CD4-positive, alpha-beta T cell treated with Interleukin-17A for 1 hour (primary cell): ENCODE results near the gene CBR3.
"Not testable (repeated sequence)": the region's sequence is repeated elsewhere in the genome, so short reads cannot be mapped to it uniquely, and the experiment has no call there.

Experiments used
- DNase-seq: peaks from one replicate; pipeline ENCODE4 v3.0.0-alpha.2; 2020

Gene CBR3

GRCh38 chr21:36134803-36135390, at the start of gene CBR3:
Gene CBR3 (plus strand): TSS chr21:36135079. CDS start chr21:36135193, 114 bp downstream.
- peak; percentile 43 for DNase-seq

DNA sequence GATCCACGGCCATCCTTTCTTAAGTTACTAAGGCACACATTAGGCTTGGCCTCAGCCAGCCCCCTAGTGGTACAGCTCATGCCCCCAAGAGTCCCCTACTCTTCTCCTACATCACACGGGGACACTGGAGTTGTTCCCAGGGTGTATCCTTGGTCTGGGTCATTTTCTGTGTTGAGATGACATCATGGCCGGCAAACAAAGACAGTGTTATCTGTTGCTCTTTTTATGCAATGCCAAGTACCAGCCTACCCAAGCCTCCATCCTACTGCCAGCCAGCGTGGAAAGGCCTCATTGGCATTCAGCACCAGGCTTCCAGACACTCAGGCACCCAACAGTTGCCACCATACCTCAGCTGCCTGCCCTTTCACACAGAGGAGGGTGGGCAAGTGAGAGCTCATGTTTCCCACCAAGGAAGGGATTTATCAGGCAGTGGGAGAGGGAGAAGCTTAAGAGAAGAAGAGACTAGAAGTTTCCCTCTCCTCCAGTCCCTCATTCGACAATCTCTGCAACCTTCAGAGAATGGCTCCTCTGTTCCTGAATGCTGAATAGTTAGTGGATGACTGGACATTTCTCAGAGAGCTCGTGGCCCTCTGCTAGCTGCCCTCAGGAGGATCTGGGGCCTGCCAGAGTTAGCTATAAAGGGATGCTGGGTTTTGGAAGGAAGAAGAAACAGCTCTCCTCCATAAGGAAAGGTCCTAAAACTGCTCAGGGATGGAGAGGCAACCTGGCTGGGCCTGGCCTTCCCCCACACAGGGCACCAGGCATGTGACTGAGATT, 47.3 kb upstream of the CBR3 start:
- DNase-seq = no peak

DNA sequence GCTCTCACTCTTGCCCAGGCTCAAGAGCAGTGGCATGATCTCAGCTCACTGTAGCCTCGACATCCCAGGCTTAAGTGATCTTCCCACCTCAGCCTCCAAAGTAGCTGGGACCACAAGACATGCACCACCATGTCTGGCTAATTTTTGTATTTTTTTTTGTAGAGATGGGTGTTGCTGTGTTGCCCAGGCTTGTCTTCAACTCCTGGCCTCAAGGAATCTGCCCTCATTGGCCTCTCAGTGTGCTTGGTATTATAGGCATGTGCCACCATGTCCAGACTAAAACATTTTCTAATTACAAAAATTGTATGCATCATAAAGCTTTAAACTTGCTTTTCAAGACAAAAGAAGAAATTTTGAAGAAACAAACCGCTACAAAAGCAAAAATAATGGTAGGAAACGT, 44.9 kb upstream of the CBR3 start:
- DNase-seq = no peak

DNA sequence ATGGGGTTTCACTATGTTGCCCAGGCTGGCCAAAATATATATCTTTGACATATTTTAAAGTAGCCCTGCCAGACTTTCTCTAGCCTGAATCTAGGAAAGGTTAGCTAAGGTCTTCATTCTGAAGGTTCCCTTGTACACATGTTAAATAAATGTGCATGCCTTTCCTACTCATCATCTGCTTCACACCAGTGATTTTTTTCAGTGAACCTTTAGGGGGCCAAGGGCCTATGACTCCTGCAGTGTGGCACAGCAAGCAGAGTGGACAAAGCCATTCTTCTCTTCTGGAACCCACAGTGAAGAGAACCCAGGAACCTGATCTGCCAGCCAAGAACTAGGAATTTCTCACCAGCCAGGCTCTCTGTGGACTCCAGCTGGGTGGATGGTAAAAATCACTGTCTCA, 42.2 kb upstream of the CBR3 start:
- no peak for DNase-seq

- DNase-seq = no peak
Measured at GRCh38 chr21:36093512-36093911, 41.4 kb upstream of the CBR3 start.

DNA sequence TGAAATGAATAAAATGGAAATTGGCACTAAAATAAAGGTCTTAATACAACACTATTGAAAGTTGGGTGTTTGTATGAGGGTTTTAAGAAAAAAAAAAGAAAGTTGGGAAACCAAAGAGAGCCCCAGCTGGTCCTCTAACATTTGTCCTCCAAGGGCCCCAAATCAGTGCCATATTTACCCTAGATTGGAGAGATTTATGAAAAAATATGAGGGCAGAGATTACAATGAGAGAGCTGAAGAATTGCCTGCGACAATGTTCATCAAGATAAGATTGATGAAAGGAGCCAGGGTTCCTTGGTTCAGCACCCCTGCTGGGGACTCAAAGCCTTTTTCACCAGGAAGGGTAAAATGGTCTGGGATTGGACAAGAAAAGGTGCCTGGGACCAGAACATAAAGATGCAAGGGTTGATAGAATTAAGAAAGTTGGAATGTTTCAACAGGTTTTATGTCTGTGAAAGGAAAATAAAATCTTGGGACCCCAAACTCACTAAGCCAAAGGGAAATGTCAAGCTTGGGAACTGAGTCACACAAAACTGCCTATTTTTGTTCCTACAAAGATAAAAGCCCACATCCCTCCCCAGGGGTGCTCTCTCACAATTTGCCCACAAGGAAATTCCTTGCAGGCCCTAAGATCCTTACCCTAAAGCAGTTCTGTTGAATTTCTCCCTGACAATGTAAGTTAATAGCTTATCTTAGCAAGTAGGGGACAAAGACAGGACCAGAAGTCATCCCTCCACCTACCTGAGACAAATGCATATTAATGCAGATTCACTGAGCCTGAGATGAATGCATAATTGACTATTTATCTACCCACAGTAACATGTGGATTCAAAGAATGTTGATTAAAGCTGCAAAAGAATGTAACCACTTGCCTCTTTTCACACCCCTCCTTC, 38.2 kb upstream of the CBR3 start:
- DNase-seq = no peak

DNA sequence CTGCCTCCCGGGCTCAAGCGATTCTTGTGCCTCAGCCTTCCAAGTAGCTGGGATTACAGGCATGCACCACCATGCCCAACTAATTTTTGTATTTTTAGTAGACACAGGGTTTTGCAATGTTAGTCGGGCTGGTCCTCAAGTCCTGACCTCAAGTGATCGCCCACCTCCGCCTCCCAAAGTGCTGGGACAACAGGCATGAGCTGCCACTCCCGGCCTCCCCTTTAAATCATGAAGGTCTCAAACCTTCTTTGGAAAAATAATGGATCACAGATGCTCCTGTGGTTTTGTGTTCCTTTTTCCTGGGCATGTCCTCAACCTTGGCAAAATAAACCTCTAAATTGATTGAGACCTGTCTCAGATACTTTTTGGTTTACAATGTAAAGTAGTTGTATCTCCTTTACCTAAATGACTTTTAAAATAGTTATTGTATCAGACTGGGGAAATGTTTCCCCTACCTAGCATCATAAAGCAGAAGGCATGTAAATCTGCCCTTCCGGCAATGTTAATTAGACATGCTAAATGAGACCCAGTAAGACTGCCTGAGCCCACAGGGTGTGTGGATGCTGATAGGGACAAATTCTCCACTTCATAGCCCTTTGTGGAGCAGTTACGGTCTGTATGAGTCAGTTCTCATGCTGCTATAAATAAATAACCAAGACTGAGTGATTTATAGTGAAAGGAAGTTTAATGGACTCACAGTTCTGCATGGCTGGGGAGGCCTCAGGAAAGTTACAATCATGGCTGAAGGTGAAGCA, 37.3 kb upstream of the CBR3 start:
- no peak for DNase-seq

- no peak for DNase-seq
Measured at GRCh38 chr21:36098182-36098532, 36.7 kb upstream of the CBR3 start.

DNA sequence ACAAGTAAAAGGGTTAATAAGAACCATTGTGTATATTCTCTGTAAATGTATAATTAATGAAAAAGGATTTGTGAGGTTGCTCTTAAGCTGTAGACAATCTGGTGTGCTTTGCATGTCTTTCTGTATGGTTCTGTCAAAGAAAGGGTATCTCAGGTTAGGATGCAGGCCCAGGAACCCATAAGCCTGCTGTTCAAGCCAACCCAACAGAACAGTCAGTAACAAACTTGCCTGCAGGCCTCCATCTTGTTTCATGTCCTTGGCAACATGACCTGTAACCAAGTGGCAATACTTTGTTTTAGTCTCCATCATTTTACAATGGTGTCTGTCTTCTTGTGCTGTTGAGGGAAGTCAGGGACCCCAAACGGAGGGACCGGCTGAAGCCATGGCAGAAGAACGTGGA, 35.9 kb upstream of the CBR3 start:
- no peak for DNase-seq

DNA sequence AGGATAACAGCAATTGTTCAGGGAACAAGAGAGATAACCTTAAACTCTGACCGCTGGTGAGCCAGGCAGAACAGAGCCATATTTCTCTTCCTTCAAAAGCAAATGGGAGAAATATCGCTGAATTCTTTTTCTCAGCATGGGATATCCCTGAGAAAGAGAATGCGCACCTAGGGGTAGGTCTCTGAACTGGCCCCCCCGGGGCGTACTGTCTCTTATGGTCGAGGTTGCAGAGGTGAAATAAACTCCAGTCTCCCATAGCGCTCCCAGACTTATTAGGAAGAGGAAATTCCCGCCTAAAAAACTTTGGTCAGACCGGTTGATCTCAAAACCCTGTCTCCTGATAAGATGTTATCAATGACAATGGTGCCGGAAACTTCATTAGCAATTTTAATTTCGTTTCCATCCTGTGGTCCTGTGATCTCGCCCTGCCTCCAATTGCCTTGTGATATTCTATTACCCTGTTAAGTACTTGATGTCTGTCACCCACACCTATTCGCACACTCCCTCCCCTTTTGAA, 35.1 kb upstream of the CBR3 start:
- not testable (repeated sequence) for DNase-seq

DNA sequence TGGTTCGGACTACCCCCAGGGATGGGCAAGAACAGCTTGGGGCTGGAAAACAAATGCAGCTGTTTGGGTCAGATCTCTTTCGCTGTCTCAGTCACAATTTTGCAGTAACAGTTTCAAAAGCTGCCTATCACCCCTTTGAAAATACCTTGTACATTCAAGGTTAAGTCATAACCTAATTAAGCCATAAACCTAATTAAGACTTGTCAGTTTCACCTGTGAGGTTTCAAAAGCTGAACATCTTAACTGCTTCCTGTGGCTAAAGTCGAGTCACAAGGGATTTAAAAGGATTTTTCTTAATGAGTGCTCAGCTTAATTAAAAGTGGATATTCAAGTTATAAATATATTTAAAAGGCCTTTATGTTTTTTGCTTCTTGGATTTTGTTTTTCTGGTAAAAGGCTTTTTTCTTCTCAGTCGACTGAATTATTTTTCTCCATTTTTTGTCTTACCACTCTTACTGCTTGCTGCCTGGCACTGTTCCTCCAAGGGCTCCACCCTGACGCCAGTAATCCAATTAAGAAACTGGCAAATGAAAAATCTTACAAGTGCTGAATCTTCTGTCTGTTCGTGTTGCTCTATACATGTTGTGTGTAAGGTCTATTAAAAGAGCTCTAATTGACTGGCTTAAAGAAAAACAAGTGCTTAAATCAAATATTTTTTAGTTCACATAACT, 33.8 kb upstream of the CBR3 start:
- no peak for DNase-seq

DNA sequence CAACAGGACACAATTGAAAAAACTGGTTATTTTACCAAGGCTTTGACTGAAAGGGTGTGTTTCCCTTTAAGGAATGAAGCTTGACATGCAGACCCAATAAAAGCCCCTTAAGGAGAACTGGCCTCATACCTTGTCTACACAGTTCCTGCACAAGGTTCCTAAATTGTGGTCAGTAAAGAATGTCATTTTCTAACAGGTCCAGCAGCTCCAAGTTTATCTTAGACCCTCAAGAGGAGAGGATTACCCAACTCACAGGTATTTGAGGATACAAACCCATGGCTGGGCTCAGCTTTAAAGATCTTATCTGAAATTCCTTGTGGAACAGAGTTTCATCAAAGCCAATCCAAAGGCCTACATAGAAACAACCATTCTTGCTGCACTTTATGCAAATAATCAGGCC, 31.4 kb upstream of the CBR3 start:
- DNase-seq = no peak

- DNase-seq = peak; percentile 48
Measured at GRCh38 chr21:36104317-36105300, 30.3 kb upstream of the CBR3 start.

DNA sequence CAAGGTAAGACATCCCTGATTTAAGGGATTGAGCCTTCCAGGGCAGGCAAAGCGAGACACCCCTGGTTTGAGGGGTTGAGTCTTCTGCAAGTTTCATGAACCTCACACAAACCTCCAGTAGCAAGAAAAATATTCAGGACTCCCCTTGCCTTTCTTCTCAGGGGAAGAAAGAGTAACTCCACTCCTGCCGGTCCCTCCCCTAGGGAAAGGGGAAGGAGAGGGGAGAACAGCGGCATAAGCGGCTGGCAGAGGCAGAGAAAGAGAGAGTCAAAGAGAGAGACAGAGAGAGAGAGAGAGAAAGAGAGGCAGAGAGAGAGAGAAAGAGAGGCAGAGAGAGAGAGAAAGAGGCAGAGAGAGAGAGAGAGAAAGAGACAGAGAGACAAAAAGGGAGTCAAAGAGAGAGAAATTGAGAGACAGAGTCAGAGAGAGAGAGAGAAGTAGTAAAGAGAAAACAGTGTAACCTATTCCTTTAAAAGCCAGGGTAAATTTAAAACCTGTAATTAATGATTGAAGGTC, 29.5 kb upstream of the CBR3 start:
- DNase-seq = no peak

GRCh38 chr21:36109868-36110267, 25.0 kb upstream of the CBR3 start:
- no peak for DNase-seq

DNA sequence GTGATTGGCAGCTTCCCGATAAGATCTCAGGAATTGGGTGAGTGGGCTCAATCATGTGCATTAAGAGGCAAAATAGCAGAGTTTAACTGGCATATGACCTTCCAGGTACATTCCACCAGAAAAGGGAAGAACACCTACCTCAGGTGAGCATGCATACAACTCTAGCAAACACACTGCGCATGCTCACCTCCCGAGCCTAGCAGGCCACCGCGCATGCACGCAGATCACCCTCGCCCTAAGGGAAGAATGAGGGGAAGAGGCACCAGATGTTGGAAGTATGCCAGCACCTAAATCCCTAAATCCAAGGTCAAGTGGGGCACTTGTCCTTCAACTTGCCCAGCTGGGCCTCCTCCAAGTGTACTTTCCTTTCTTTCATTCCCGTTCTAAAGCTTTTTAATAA, 23.6 kb upstream of the CBR3 start:
- DNase-seq = no peak

DNA sequence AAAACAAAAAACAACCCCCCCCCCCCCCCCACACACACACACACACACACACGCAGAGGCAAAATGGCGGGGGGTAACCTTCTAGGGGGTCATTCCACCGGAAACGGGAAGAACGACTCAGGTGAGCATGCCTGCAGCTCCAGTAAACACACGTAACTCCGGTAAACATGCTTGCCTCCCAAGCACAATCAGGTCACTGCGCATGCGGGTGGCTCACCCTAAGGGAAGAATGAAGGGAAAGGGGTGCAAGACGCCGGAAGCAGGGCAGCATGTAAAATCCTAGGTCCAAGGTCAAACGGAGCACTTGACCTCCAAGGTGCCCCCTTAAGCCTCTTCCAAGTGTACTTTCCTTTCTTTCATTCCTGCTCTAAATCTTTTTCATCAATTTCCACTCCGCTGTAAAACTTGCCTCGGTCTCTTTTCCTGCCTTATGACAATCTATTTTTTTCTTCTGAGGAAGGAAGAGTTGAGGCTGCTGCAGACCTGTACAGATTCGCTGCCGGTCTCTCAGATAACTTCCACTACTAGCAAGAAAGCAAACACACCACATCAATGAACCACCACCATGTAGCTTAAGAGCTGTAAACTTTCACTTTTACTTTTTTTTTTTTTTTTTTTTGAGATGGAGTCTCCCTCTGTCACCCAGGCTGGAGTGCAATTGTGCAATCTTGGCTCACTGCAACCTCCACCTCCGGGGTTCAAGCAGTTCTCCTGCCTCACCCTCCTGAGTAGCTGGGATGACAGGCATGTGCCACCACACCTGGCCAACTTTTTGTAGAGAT, 21.0 kb upstream of the CBR3 start:
- peak; percentile 70 for DNase-seq

- DNase-seq = no peak
Measured at GRCh38 chr21:36115138-36115730, 19.6 kb upstream of the CBR3 start.

DNA sequence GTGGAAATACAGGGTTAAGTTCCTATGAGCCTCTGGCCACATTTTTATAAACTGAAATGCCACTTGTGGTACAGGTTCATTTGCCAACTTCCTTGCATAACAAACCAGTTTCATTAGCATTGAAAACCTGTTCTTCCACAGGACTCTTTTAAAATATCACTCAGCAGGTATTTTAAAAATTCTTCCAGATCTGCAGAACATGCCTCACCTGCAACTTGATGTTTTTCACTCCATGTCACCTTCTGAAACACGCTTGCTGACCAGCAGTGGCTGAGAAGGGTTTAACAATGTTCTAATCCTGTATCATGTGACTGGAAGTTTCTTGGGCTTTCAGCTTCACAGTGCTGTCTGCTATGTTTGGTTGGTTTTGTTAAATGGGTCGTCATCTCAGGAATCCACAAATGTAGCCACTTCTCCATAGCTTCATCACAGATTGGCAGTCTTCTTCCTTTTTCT, 17.6 kb upstream of the CBR3 start:
- DNase-seq = no peak
